NCI-H2081 (cell line): ENCODE measurements around the gene CAMTA1.
"Not testable (repeated sequence)": the region's sequence is repeated elsewhere in the genome, so short reads cannot be mapped to it uniquely, and the experiment has no call there.

Experiments used
- DNase-seq, 2 experiments: peaks; one replicate each; lab custom pipeline; 2025; lab: John Stamatoyannopoulos, UW

Gene CAMTA1

GRCh38 chr1:7679159-7679872, 894.1 kb downstream of the CAMTA1 start:
- DNase-seq, result no peak

GRCh38 chr1:7679873-7680206, 894.6 kb downstream of the CAMTA1 start:
- DNase-seq, result no peak

- DNase-seq, result peak; percentile 68 to 75
These were observed 895.1 kb downstream of the CAMTA1 start for GRCh38 chr1:7680207-7680954.

GRCh38 chr1:7680955-7681268, 895.7 kb downstream of the CAMTA1 start:
- no peak for DNase-seq

GRCh38 chr1:7681401-7681800, 896.1 kb downstream of the CAMTA1 start:
- DNase-seq, result no peak

GRCh38 chr1:7683521-7683920, 898.3 kb downstream of the CAMTA1 start:
- DNase-seq, result no peak

GRCh38 chr1:7684132-7684531, 898.9 kb downstream of the CAMTA1 start:
- DNase-seq, result no peak

GRCh38 chr1:7684861-7685635, 899.8 kb downstream of the CAMTA1 start:
- no peak for DNase-seq

GRCh38 chr1:7686301-7686850, 901.1 kb downstream of the CAMTA1 start:
- DNase-seq, result no peak

- DNase-seq, result no peak
These were observed 902.2 kb downstream of the CAMTA1 start for GRCh38 chr1:7687411-7687810.

- DNase-seq, result no peak
These were observed 903.4 kb downstream of the CAMTA1 start for GRCh38 chr1:7688659-7689058.

GRCh38 chr1:7689307-7689706, 904.1 kb downstream of the CAMTA1 start:
- not testable (repeated sequence) for DNase-seq

GRCh38 chr1:7690076-7690475, 904.8 kb downstream of the CAMTA1 start:
- DNase-seq, result no peak

- DNase-seq, result no peak
These were observed 905.4 kb downstream of the CAMTA1 start for GRCh38 chr1:7690496-7691182.

- DNase-seq, result no peak
These were observed 906.3 kb downstream of the CAMTA1 start for GRCh38 chr1:7691576-7691975.

- DNase-seq, result no peak
These were observed 906.8 kb downstream of the CAMTA1 start for GRCh38 chr1:7692005-7692404.

- DNase-seq, result not testable (repeated sequence)
These were observed 907.8 kb downstream of the CAMTA1 start for GRCh38 chr1:7693037-7693436.

GRCh38 chr1:7693662-7694061, 908.4 kb downstream of the CAMTA1 start:
- no peak for DNase-seq

- DNase-seq, result no peak
These were observed 909.6 kb downstream of the CAMTA1 start for GRCh38 chr1:7694600-7695496.

- DNase-seq, result no peak
These were observed 910.4 kb downstream of the CAMTA1 start for GRCh38 chr1:7695497-7696117.

GRCh38 chr1:7698641-7699040, 913.4 kb downstream of the CAMTA1 start:
- no peak for DNase-seq
